GM08714 (cell line): ENCODE results near the gene HOXA13.

Experiments
- H3K4me3 ChIP-seq: fragments of 200-500 bp; sonication (Bioruptor generic); 2 replicates; pipeline ENCODE4 v1.5.1; 2014; ENCODE audit warnings: mild to moderate bottlenecking, low read length, inconsistent platforms
- ZNF274 ChIP-seq: IDR thresholded peaks from 2 replicates; pipeline ENCODE4 v1.6.1; 2012; ENCODE audit warnings: mild to moderate bottlenecking, low read depth, low read length

Gene HOXA13

DNA sequence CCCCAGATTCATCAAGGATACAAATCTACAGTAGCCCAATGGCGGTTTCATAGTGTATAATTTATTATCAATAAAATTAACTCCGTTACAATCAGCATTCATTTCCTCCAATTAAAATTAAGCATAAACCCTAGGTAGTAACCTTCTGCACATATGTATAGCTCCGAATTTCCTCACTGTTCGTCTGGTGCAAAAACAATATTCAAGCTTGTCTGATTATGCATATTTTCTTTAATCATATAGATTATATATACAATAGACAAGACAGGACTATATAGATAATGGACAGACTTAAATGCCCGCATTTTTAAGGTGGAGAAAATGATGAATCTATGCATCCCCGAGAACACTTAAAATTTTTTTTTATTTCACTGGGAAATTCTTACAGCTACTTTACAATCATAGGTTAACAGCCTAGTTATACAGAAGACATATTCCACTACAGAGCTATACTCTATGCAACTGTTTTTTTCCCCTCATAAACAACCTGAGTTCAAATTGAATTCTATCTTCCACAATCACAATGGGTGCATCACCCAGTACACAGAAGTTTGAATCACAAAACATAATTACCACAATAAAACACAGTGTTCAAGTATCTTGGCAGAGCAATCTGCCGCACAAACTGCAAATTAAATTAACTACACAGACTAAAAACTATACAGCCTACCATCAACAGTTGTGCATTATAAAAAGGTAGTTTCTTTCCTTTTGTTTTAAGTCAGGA lies 37.2 kb downstream of the HOXA13 start:
- H3K4me3 ChIP-seq = no peak overlapping the region; the same call in 1 of the 2 replicates
- TF ChIP-seq ZNF274 = no peak

DNA sequence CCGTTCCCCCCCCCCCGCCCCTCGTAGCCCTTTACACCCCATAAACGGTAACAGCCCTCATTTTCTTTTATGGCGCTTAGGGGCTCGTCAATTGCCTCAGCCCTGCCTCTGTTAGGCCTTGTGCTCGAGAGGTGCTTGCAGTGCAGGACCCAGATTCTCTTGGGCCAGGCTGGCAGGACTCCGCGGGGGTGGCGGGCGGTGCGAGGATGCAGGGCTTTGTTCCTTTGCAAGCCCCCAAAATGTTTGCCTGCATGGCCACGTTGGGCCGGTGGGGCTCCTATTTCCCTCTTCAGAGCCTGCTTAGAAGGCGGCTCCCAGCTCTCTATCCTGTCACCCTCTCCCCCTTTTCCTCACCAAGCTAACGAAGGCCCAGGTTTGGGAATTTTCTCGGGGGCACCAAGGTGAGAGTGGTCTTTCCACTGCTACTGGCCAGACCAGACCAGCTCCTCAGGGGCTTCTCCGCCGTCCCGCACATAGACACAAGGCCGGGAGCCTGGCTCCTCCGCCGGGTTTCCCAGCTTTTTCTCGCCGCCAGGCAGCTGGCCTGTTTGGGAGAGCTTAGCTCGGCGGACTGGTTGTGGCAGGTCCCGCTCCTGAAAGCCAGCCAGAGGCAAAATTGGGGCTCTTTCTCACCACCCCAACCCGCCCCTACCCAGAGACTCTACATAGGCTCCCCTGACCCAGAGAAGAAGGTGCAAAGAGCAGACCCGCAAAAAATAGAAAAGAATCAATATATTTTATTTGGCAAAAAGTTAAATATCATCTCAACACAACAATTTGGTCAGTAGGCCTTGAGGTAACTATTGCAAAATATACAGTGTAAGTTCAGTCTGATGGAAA lies 38.0 kb downstream of the HOXA13 start:
- TF ChIP-seq ZNF274 = no peak

DNA sequence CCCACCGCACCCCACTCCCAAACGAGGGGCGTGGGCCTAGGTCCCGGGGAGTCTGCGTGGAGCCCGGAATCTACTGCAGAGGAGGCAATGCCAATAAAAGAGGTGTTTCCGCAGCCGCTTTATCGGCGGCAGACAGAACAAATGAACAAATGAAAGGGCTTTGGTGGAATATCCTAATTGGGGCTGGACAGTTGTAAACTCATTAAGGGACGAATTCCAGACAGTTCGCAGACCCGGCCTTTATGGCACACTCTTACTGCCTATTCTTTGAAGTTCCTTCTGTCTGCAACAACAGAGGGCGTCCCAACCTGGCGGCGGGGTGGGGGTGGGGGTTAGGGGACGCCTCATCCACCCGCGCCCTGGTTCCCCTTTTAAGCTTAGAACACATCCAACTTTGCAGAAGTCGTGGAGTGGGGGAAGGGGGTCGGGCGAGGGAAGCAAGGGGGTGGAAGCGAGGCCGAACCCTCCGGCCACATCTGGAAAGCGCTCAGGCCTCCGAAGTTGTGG lies 38.6 kb downstream of the HOXA13 start:
- TF ChIP-seq ZNF274 = no peak
- no peak overlapping the region; the same call in 1 of the 2 replicates for H3K4me3 ChIP-seq

More for the DNA sequence above, 38.0 kb downstream of the HOXA13 start:
- H3K4me3 ChIP-seq = no peak overlapping the region

DNA sequence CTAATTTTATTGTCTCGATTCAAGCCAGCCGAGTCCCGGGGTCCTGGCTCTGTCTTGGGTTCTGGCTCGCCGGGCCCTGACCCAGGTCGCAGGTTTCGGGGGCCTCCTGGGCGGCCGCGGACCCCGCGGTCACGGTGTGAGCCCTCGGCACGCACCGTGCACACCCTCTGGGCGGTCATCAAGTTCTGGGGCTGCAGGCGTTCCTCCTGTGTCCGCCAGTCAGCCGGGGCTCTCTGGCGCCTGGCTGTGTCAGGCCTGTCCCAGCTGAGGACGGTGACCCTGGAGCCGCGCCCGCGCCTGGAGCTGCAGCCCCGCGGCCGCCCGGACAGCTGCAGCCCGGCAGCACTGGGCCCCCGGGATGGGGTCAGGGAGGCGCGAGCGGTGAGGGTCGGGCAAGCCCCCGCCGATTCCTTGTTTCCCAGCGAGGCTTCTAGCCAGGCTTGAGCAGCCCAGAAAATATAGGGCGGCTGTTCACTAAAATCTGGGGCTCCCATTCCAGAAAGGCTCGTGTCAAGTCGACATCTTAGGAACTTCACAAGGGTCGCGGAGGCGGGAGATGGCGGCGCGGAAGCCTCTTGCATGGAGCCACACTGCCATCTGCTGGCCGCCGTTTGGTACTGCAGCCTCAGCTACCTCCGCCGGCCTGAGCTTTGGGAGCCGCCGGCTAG lies 39.2 kb downstream of the HOXA13 start:
- no peak for TF ChIP-seq ZNF274
- peak overlapping the region; percentile 59; the same call in 1 of the 2 replicates for H3K4me3 ChIP-seq

DNA sequence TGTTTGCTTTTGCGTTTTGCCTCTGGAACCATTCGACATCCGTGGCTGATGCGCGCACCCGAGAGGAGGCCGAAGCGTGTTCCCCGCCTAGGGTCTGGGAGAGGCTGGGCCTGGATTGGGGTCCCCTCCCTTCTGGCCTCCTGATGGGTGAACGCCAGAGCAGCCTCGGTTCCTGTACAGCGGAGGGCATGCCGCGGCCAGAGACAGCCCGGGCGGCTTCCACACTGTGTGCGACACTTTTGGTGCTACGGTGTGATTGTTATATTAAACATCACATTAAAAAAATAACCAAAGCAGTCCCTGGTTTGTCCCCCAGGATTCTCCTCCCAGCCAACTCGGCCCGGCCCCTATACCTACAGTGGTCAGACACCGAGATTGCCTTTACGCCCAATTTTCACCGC lies 39.7 kb downstream of the HOXA13 start:
- peak overlapping the region; percentile 59; the same call in 1 of the 2 replicates for H3K4me3 ChIP-seq
- TF ChIP-seq ZNF274 = no peak

DNA sequence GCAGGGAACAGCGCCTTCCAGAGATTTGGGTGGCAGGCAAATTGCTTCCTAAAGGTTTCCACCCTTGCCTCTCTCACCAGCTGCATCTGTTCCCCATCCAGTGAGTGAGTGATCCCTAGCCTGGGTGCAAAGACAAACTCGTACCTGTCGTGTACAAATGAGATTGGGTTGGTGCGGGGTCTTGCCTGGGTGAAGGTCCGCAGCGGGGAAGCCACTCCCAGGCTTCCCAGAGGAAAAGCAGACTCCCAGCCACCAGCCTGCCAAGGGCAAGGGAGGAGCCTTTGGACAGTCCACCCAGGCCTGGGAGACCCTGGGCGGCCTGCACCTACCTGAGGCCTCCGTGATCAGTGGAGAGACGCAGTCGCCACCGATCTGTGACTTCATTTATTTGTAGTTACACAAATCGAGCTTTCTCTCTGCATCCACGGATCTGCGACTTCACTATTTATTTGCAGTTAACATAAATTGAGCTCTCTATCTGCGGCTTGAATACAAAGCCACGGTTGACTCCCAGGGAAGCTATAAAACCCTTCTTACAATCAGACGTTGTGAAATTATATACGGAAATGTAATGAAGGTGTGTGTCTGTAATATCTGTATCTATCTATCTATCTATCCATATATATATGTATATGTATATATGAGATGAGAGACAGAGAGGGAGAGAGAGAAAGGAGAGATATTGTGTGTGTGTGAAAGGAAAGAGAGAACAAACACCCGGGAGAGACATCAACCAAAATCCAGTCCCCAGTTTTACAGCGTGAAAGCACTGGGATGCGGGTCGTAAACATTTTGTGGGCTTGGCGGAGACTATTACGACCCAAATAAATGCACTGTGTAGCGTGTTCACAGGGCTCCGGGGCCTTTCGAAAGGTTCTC lies 40.4 kb downstream of the HOXA13 start:
- H3K4me3 ChIP-seq = no peak overlapping the region; the same call in 1 of the 2 replicates
- no peak for TF ChIP-seq ZNF274

DNA sequence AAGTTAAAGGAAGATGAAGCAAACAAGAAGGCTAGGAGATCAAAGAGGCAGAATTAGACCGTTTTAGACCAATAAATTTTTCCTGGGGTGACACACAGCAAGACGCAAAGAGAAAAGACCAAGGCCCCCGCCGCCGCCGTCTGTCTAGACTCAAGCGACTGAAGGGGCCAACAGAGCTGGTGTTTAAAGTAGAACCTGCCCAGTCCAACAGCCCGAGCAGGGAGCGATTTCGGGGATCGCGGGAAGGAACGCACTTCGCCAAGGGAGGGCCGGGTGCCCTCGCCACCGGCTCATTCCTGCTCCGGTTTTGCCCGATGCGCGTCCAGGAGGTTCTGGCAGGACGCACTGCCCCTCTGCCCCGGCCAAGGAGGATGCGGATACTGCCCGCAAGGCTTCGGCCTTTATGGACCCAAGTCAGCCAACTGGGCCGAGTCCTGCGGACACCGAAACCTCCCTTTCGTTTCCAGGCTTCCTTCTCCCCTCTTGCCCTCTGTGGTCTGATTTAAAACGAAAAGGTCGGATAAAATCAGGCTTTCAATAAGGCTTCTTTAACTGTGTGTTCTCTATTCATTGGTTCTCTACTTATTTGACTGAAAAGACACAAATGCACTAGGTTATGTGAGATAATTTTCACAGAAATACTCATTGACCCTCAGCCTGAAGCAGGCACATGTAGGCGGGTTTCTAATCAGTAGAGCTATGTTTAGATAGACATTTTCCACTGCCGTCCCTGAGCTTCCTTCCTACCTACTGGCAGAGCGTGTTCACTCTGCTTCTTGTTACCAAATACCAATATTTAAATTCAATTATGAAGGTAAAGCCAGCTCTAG lies 41.2 kb downstream of the HOXA13 start:
- TF ChIP-seq ZNF274 = no peak
- no peak overlapping the region for H3K4me3 ChIP-seq

DNA sequence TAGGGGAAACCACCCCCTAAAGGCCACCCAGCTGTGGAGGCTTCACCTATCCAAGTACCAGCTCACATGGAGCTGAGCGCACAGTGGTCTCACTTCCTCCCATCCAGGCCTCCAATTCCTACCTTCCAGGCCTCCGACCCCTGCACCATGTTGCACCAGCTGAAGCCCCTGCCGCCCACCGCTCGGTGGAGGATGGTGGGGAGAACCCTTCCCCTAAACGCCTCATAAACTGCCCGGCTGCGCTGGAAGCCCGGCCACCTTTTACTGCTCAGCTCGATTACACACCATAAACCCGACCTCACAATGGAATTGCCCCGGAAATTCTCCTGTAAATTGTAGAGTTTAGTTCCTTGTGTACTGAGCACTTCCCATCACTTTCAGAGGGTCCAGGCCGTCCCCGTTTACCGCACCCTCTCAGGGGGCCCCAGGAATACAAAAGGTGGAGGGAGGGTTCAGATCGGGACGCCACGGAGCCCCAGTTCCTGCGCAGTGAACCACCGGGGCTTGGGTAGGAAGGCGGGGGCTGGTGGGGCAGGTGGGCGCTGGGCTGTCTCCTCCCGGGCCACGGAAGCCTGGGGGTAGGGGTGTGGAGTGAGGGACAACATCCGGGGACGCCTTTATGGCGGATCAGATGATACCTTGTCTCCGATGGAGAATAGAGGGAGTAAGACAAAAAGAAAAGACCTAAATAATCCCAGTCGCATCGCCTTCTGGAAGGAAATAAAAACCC lies 42.0 kb downstream of the HOXA13 start:
- no peak for TF ChIP-seq ZNF274
- H3K4me3 ChIP-seq = no peak overlapping the region

DNA sequence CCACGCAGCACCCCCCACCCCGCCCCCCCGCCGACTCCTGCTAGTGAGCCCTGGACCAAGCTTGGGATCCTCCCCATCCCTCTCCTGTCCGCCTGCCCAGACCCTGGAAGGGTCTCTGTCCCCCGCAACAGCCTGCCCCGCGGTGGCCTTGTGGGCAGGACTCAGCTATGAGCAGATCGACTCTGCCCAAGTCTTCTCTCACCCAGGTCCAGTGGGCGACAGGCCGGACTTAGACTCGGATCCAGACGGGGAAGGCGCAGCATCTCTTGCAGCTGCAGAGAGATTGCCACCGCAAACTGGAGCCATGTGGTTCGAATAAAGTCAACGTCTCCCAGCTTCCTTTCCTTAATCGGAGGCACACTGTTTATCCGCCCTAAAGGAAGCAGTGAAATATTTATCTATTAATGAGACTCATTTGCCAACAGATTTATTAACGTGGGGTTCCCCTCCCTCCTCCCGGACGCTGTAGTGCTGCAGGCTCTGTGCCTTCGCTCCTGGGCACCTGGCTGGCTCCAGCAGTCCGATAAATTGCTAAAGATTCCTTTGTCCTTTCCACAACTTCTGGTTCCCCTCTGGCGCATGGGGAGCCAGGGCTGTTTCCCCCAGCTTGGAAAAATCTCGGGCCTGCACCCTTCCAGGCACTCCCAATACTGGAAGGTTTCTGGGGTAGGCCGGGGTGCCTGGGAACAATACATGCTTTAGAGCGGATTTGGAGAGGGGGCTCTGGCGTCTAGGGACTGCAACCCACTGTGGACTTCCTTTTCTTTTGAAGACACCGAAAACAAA lies 42.8 kb downstream of the HOXA13 start:
- no peak for TF ChIP-seq ZNF274
- H3K4me3 ChIP-seq = no peak overlapping the region

DNA sequence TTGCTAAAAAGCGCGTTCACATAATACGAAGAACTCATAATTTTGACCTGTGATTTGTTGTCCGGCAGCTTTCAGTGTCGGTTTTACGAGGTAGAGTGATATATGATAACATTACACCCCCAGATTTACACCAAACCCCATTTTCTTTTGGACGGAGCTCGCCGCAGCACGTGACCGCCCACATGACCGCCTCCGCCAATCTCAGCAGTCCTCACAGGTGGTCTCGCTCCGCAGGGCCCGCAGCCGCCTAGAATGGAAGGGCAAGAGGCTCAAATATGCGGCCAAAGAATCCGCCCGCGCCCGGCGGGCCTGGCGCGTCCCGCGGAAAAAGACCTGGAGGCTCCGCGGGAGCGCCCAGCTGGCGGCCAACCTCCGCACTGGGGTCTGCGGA lies 43.4 kb downstream of the HOXA13 start, which contains the start of gene HOXA7:
Gene HOXA7, minus strand, starts transcription at position 168 of the 391 bp plus-strand sequence. Its CDS starts 130 bp downstream, at position 38.
- H3K4me3 ChIP-seq = peak within 1 kb of the TSS; percentile 47
- TF ChIP-seq ZNF274 = no peak
